GM12873 (cell line): ENCODE data around the gene UBFD1.

Source experiments
- TF ChIP-seq, protein P1 (sequence below): IDR thresholded peaks from 2 replicates; pipeline ENCODE4 v1.5.1; 2012; ENCODE audit warnings: low read depth, mild to moderate bottlenecking, moderate library complexity, low read length, control low read depth; ENCODE audit not compliant: insufficient read depth; ENCODE audit errors: missing control alignments

Gene UBFD1

DNA sequence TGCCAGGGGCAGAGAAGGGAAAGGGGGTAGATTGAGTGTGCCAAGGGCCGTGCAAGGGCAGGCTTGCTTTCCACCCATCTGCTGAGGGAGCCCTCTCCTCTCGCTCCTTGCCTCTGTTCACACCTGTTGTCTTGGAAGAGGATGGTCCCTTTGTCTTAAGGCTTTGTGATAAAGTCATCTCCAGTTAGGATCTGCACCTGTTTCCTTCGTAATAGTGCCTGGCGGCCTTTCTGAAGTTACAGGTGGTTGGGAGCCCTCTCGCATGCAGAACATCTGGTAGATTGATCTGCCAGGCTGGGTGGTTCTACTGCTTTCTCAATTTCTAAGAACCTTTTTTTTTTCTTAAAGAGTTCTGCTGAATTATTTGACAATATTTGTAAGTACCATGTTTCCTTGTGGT is 16.3 kb downstream of the UBFD1 start:
- TF ChIP-seq, protein P1, sequence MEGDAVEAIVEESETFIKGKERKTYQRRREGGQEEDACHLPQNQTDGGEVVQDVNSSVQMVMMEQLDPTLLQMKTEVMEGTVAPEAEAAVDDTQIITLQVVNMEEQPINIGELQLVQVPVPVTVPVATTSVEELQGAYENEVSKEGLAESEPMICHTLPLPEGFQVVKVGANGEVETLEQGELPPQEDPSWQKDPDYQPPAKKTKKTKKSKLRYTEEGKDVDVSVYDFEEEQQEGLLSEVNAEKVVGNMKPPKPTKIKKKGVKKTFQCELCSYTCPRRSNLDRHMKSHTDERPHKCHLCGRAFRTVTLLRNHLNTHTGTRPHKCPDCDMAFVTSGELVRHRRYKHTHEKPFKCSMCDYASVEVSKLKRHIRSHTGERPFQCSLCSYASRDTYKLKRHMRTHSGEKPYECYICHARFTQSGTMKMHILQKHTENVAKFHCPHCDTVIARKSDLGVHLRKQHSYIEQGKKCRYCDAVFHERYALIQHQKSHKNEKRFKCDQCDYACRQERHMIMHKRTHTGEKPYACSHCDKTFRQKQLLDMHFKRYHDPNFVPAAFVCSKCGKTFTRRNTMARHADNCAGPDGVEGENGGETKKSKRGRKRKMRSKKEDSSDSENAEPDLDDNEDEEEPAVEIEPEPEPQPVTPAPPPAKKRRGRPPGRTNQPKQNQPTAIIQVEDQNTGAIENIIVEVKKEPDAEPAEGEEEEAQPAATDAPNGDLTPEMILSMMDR: no peak

DNA sequence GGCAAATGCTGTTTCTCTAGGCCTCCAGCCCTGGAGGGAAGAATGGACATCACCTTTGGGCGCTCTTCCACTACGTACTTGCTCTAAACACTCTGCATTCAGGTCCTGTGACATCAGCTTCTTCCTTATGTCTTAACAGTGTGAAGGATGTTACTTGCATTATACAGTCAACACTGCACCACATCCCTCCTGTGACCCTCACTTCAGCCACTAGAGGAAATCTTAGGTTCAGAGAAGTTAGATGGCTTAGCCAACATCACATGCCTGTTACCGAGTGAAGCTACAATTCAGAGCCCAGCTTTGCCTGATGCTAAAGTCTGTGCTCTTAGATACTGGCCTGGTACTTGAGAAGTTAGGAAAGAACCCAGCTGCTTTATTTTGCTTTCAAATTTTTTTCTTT is 18.3 kb downstream of the UBFD1 start:
- TF ChIP-seq, protein P1: no peak

DNA sequence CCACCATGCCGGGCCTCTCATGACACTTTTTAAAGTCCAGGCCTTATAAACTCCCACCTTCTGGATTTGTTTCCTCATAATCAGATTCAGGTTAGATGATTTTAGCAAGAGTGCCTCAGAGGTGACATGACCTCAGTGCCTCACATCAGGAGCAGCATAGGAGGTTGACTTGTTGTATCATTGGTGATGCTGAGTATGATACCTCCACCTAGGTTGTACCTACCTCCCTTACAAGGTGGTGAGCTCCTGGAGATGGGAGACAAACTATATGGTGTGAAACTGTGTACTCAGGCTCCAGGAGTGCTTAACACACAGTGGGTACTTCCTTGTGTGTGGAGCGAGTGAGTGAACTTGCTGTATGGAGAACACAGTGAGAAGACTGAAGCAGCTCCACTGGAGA is 20.0 kb downstream of the UBFD1 start:
- TF ChIP-seq, protein P1: no peak

DNA sequence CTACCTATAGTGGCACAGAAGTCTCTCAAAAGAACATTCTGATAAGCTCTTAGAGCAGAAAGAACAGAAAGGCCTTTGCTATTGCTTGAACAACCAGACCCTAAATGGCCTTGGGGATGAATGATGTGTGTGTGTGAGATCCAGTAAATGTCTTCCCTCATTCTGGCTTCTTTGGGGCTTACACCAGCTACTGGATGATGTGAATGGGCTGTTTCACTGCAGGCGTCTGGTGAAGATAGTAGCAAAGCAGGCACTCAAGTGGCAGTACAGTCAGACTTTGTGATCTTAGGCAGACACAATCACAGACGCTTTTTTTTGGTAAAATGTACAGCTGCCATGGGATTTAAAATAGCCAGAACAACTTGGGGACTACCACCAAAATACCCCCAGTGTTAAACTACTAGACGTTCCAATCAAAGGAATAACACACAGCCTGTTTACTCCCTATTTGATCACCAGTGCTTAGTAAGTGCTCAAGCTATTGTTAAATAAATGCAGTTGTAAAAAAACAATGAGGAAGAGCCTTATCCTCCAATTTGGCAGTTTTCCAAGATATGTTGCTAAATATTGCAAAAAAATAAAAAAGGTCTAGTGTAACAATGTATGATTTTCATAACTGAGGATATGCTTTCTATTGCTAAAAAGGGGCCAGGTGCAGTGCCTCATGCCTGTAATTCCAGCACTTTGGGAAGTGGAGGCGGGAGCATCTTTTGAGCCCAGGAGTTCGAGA is 20.7 kb downstream of the UBFD1 start:
- TF ChIP-seq, protein P1: no peak

DNA sequence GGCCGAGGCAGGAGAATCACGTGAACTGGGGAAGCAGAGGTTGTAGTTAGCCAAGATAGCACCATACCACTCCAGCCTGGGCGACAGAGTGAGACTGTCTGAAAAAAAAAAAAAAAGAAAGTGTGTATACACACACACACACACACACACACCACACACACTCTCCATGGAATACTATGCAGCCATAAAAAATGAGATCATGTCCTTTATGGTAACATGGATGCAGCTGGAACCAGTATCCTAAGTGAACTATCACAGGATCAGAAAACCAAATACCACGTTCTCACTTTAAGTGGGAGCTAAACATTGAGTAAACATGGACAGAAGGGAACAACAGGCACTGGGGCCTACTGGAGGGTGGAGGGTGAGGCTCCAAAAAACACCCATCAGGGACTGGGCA is 21.8 kb downstream of the UBFD1 start:
- TF ChIP-seq, protein P1: no peak

DNA sequence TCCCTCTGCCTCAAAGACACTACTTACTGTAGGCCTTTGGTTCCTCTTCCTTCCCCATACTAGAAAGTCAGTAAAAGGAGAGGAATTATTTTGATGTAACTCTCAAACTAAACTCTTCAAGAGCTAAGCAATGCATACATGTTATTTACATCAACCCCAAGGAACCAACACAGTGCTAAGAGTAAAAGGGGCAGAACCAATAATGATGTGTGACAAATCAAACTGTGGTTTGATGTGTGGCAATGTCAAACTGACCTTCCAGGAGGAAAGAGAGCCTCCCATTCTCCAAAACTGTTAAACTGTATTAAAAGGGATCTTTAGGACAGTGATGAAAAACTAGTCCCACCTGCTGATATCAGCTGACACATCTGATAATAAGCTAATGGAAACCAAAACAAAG is 22.9 kb downstream of the UBFD1 start:
- TF ChIP-seq, protein P1: no peak

DNA sequence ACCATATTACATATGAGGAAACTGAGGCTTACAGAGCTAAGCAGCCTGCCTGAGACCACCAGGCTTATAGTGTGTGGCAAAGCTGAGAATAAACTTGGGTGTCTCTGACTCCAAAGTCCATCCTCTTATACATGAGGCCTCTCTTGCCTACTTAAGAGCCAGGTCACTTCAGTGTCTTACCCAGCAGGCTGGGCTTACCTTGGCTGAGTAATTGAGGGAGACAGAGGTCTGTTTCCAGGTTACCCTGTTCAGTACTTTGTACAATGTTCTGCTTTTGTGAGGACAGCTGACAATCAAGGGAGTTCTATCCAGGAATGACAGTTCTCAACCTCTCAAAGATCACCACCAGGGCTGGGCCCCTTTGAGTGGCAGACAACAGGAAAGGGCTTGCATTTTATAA is 24.2 kb downstream of the UBFD1 start:
- TF ChIP-seq, protein P1: no peak
